Colonic mucosa (tissue), 4 donors: ENCODE data around the gene AKAP12. TPM values are rescaled to one million over a fixed set of nuclear protein-coding genes. Genes with fewer than 3 reads are reported as not detected.

ENCODE experiments used
- DNase-seq: peaks from one replicate; pipeline ENCODE4 v3.0.0-alpha.2; 2020
- H3K27ac ChIP-seq: fragments of 200-600 bp; one replicate; pipeline ENCODE4 v1.8.0; 2021
- H3K27me3 ChIP-seq: fragments of 200-600 bp; one replicate; pipeline ENCODE4 v1.8.0; 2021
- H3K36me3 ChIP-seq: fragments of 200-600 bp; one replicate; pipeline ENCODE4 v1.8.0; 2021
- H3K4me1 ChIP-seq: fragments of 200-600 bp; one replicate; pipeline ENCODE4 v1.8.0; 2021; ENCODE audit warnings: mild to moderate bottlenecking
- H3K4me3 ChIP-seq: fragments of 200-600 bp; one replicate; pipeline ENCODE4 v1.8.0; 2021
- H3K9ac ChIP-seq, 2 donors: one replicate each; pipeline ENCODE4 v1.7.0; 2013; ENCODE audit warnings: control low read depth in 2 of 2, low read depth in 2 of 2, low read length in 2 of 2
- H3K9me3 ChIP-seq: fragments of 200-600 bp; one replicate; pipeline ENCODE4 v1.8.0; 2021
- intact Hi-C: fragments of 100-400 bp; cut with DNase I; formaldehyde crosslinking; loops from one replicate; pipeline ENCODE4 v1.14.1; 2022
- total RNA-seq, 2 donors: library from RNA; stranded (reverse); fragmentation: NEBNext Ultra II Directional in 1 of 2; extraction: Animal tissue kit (Norgen Biotek cat#: 25700) in 1 of 2; gene quantifications; one replicate each; pipeline ENCODE4 v1.2.1, GENCODE V29; 2021
- TF ChIP-seq, protein P1 (sequence below): fragments of 200-600 bp; IDR thresholded peaks from one replicate; pipeline ENCODE4 v1.8.0; 2022; ENCODE audit warnings: antibody characterized with exemption, mild to moderate bottlenecking
- donor health status: healthy.
- donor health status: DM: no; HTN: no; CAD: no.
- donor health status: DM: no; HTN: no; CAD: no.

AKAP12 gene
- total RNA-seq, 2 donors from 2014 or later = 3.9 to 38.8 TPM

DNA sequence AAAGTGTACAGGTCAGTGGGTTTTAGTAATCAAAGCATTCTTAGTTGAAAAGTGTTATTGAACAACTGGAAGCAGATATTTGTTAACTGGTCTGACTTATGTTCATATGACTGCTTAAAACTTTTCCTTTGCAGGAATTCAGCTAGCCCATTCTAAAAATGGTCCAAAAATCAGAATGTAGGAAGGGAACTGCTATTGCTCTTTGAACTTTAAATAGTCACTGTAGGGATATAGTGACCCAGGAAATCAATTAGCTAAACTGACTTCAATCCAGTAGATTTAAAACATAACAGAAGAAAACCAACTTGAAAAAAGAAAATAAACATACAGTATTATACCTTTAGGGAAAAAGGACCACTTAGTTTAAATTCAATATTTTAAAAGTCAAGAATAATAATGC is 25.5 kb downstream of the AKAP12 start:
- TF ChIP-seq, protein P1, sequence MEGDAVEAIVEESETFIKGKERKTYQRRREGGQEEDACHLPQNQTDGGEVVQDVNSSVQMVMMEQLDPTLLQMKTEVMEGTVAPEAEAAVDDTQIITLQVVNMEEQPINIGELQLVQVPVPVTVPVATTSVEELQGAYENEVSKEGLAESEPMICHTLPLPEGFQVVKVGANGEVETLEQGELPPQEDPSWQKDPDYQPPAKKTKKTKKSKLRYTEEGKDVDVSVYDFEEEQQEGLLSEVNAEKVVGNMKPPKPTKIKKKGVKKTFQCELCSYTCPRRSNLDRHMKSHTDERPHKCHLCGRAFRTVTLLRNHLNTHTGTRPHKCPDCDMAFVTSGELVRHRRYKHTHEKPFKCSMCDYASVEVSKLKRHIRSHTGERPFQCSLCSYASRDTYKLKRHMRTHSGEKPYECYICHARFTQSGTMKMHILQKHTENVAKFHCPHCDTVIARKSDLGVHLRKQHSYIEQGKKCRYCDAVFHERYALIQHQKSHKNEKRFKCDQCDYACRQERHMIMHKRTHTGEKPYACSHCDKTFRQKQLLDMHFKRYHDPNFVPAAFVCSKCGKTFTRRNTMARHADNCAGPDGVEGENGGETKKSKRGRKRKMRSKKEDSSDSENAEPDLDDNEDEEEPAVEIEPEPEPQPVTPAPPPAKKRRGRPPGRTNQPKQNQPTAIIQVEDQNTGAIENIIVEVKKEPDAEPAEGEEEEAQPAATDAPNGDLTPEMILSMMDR = no peak
- no peaks in the 10 kb centered on the region for H3K9me3 ChIP-seq
- H3K4me3 ChIP-seq = no peak overlapping the region
- H3K36me3 ChIP-seq = no peaks in the 10 kb centered on the region
- H3K4me1 ChIP-seq = no peaks in the 10 kb centered on the region
- H3K27me3 ChIP-seq = no peaks in the 10 kb centered on the region
- intact Hi-C loops = no loop called here
- H3K9ac ChIP-seq = no peak overlapping the region
- no peak for DNase-seq
- no peak overlapping the region for H3K27ac ChIP-seq

DNA sequence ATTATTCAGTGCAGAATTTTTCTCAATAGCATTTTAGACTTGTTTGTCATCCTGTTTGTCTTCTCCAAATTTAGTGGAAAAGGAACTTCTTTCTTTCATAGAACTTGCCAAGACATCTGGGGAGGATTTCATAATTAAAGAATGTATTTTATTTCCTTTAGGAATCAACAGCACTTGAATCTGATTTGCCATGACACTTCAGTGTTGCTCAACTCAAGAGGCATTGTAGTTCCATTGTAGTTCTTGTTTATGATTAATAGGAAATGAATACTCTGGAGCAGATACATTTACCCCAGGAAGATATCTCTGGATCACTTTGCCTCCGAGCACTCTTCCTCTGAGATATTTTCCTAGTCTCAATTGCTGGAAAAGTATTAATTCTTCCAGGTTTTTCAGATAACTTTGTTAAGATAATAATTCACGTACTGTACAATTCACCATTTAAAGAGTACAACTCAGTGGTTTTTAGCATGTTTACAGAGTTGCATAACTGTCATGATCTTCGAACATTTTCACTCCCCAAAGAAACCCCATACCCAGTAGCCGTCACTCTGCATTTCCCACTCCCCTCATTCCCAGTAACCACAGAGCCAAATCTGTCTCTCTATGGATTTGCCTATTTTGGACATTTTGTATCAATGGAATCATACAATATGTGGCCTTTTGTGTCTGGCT is 29.7 kb downstream of the AKAP12 start:
- no peak for DNase-seq
- H3K9me3 ChIP-seq = no peaks in the 10 kb centered on the region
- TF ChIP-seq, protein P1 = no peak
- no peak overlapping the region for H3K27ac ChIP-seq
- no peak overlapping the region for H3K4me3 ChIP-seq
- H3K9ac ChIP-seq = no peak overlapping the region
- no peaks in the 10 kb centered on the region for H3K27me3 ChIP-seq
- intact Hi-C loops = no loop called here
- no peaks in the 10 kb centered on the region for H3K4me1 ChIP-seq
- no peaks in the 10 kb centered on the region for H3K36me3 ChIP-seq

DNA sequence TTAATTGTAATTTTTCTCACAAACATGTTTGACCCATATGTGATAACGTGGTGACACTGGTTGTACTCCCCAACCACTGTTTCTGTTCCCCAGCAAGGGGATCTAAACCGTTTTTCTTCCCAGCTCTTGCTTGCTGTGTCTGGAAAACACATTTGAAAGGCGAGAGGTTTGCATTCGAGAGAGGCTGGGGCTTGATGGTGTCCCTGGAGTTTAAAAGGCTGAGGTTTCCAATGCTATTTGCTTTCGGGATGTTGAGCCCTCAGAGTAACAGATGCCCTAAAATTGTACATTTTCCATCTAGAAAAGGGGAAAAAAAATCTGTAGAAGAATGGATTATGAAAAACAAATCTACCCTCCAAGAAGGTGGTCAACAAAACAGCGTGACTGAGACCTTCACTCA is 35.4 kb downstream of the AKAP12 start:
- no peak overlapping the region for H3K9ac ChIP-seq
- TF ChIP-seq, protein P1 = no peak
- no peaks in the 10 kb centered on the region for H3K4me1 ChIP-seq
- no peak for DNase-seq
- no peaks in the 10 kb centered on the region for H3K36me3 ChIP-seq
- no peaks in the 10 kb centered on the region for H3K9me3 ChIP-seq
- H3K27ac ChIP-seq = no peak overlapping the region
- H3K4me3 ChIP-seq = no peak overlapping the region
- intact Hi-C loops = no loop called here
- H3K27me3 ChIP-seq = no peaks in the 10 kb centered on the region

DNA sequence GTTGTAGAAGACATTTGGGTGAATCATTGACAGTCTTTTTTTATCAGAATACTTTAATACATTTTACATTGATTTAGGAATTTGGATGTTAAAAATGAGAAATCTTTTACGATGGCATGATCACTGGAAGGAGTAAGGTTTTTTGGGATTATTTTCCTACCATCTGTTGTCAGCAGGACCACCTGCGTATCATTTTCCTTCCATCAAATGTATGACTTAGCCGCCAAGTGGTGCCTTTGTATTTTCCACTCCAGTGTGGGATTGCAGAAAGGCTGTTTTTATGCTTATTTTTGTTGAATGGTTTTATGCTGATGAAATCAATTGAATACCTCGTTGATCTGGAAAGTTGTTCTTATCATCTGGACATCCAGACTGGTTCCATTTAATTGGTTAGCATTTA is 35.8 kb downstream of the AKAP12 start:
- DNase-seq = no peak
- Histone ChIP-seq H3K27me3 (no peaks in the 10 kb centered on the region), H3K9ac (no peak overlapping the region), H3K9me3 (no peaks in the 10 kb centered on the region), H3K36me3 (no peaks in the 10 kb centered on the region), H3K27ac (no peak overlapping the region), H3K4me1 (no peaks in the 10 kb centered on the region), H3K4me3 (no peak overlapping the region)
- intact Hi-C loops = no loop called here
- TF ChIP-seq, protein P1 = no peak

DNA sequence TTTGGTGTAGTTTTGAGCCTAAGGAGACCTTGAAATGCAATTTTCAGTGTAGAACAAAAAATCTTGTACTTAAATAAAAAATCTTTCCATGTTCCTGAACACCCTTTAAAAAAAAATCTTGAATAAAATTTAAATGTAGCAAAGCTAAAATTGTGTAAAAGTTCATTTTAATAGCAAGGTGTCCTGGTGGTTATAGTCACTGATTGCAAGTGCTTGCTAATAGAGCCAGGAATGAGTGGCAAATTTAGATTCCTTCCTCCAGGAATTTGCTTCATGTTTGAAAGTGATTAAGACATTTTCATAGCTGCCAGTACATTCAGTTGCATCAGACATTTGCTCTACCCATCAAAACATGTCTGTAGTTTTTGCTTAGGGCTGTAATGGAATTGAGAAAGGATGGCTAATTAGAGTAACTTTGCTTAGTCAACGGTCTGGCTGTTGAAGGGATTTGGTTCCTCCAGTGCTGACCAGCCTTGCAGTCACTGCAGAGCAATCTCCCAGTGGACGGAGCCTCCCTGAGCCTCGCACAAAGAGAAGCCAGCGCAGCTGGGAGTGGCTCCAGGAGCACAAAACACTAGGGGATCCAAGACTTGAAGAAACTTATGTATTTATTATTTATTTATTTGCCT is 36.5 kb downstream of the AKAP12 start:
- TF ChIP-seq, protein P1 = no peak
- Histone ChIP-seq H3K4me1 (no peaks in the 10 kb centered on the region), H3K27ac (no peak overlapping the region), H3K4me3 (no peak overlapping the region), H3K36me3 (no peaks in the 10 kb centered on the region), H3K9me3 (no peaks in the 10 kb centered on the region), H3K9ac (no peak overlapping the region), H3K27me3 (no peaks in the 10 kb centered on the region)
- intact Hi-C loops = no loop called here
- no peak for DNase-seq
